HL-60/S4 (cell line): ENCODE measurements around the gene KIF16B.
"Not testable (repeated sequence)": the region's sequence is repeated elsewhere in the genome, so short reads cannot be mapped to it uniquely, and the experiment has no call there.

Experiments used
- in situ Hi-C: fragments of 300-500 bp; cut with MboI; formaldehyde crosslinking; loops from 2 replicates; pipeline ENCODE4 v1.14.3; 2022; ENCODE audit warnings: low sequenced_read_pairs

Gene KIF16B

DNA sequence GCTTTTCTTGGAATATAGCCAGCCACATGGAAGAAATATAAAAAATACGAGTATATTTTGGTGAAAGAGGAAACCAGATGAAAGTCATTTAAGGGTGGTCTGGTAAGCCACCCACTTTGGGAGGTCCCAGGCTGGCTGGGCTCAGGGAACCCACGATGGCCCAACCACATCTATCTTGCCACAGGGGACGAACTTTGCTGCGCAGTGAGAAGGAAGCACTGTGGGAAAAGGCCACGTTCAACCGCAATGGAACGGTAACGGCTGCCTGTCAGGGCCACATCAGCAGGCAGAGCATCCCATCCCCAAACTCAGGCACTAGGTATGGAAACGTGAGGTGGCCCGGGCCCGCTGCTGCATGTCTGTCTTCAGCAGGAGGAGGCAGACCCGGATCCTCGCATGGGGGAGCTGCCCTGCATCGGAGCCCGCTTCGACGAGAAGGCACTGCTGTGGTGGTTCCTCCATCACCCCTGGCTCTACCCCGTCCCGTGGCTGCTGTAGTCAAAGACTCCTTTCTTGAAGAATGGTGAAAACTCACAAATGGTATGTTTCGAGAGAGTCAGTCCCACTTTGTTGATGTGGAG lies 300.4 kb downstream of the KIF16B start:
- in situ Hi-C loops: no loop called here

DNA sequence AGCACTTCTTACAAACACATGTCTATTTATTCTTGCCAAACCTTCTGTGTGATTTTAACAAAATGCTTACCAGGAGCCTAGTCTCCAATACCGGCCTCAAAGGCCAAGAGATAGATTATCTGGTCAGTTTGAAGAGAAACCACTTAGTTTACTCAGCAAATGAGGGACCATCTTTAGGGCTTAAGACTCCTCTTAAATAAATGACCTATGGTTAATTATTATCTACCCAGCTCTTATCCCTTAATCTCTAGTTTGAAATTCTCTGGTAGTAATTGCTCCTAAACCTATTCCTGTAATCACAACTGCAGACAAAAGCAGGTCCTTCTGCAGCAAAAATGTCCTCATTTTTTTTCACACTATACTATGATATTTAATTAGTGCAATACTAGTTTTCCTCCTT lies 301.8 kb downstream of the KIF16B start:
- in situ Hi-C loops: no loop called here

DNA sequence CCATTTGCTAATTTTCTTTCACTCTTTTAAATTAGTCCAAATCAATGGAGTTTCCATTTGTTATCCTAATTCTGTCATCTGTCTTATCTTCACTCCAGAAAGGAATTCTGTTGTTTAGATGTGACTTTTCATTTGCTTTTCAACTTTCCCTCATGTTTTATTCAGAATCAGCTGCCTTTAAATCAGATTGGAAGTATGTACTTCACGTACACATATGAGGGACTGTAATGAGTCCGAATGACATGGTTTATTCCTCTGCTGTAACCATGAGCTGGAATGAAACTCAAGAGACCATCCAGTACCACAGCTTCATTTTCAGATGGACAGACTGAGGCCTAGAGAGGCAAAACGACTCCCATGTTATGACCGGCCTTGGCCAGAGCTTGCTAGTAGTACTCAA lies 302.3 kb downstream of the KIF16B start:
- in situ Hi-C loops: no loop called here

DNA sequence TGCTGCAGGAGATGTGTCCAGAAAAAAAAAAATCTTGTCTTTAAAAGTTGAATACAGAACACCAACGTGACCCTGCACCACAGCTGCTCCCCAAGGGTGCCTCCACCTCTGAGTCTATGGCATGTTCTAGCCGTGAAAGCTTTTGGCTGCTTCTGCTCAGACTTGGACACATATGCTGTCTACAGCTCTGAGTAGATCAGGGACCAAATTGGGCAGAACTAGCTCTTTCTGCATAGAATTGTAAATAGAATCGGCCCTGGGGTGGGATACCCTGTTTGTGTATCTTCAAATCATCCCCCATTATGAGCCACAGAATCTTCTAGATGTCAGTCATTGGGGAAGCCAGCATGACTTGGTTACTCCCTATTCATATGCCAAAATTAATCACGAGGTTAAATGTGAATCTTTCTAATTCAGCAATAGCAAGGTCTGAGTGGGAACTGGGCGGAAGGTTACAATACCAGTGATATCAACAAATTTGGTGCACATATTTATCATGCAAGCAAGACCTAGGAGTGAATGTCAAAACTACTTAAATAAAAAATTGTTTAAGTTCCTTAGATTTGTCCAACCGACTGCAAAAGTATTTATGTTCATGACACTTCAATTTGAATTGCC lies 302.8 kb downstream of the KIF16B start:
- in situ Hi-C loops: no loop called here

DNA sequence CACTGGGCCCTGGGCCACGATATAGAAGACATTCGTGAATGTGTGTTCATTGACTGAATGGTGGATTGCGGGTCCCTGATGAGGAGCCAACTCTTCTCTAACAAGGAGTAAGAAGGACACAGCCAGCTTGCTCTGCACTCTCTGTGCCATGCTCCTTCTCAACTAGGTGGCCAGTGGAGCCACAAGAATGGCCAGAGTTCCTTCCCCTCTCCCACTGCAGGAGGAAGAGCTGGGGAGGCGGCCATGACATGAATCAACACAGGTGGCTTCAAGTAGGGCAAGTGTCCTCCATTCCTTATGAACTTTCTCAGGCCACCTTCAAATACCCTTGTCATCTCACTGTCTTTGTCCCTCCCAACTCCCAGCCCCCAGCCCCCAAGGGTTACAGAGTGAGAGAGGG lies 305.7 kb downstream of the KIF16B start:
- in situ Hi-C loops: no loop called here

DNA sequence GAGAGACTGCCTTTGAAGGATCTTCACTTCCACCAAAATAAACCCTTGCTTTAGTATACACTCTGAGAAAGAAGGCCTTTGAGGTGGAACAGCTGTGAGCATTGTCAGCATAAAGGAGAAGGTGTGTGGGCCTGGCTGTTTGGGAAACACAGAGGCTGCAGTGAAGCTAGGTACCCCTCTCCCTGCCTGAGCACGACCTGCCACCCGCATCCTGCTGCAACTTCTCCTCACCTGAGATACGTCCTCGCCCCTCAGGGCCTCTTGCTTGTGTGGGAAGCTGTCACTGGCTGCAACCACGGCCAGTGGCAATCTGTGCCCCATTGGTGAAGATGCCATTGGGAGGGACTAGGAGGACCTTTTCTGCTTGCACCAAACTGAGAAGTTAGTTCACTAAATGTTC lies 307.9 kb downstream of the KIF16B start:
- in situ Hi-C loops: no loop called here

DNA sequence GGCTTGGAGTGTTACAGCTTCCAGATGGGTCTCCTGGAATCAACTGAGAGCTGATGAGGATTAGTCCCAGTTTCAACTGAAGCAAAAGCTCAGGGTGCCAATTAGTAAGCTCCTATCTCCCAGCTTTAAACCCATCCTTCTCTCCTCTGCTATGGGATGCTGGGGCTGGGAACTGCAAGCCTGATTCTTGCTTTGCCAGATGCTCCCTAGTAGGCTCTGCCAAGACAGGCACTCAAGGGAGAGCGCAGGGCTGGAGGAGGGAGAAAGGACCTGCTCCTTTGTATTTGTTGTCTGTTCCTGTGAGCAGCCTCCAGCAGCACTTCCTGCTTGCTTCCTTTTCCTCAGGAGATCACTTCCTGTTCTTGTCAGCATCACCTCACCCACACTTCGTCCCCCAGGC lies 309.7 kb downstream of the KIF16B start:
- in situ Hi-C loops: no loop called here

DNA sequence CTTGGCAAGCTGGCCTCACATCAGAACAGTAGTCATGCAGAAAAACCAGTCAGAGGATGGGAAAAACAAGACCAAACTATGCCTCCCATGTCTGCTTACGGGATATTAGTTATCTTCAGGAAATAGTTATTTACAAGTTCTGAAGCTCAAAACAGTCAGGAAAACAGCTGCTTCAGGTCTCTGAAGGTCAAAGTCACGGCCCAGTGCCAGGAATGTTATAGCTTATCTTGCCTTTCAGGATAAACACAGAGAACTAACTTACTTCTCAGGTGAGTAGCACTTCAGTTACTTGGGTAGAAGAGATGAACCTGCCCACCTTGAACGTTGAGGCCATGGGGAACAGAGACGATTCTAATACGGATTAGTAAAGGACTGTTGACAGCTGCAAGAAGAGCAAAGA lies 310.7 kb downstream of the KIF16B start:
- in situ Hi-C loops: no loop called here

DNA sequence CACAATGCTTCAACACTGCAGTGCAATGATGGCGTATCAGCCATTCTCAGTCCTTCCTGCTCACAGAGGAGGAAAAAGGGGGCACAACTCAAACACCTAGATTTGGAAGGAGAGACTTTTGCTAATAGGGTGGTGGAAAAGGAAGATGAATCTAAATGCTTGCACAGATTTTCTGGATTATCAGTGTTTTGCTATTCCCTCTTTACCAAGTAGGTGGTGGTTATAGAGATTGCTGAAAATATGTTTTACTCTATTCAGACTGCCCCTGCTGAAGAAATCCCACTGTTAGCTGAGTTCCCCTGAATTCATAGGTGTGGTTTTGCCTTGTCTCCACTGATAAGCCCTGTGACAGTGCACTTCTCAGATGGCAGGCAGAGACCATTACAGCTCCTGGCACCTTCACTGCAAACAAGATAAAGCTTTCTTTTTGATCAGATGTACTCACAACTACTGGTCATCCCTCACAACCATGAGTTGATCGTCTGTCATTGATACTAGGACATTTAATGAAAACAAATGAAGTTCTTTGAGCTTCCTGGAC lies 311.4 kb downstream of the KIF16B start:
- in situ Hi-C loops: no loop called here

DNA sequence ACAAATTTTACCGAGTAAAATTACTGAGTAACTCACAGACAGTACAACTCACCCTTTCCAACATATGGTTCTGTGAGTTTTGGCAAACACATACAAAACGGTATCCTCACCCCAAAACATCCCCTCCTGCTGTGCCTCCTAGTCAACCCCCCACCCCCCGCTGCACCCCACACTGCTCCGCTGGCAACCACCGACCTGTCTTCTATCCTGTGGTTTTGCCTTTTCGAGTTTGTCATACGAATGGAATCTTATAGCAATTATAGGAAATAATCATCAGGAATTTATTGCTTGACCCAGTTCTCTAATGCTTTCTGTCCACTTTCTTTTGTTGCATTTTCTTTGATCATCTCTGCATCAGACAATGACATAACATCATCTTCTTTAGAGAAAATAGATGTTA lies 312.3 kb downstream of the KIF16B start:
- in situ Hi-C loops: no loop called here

DNA sequence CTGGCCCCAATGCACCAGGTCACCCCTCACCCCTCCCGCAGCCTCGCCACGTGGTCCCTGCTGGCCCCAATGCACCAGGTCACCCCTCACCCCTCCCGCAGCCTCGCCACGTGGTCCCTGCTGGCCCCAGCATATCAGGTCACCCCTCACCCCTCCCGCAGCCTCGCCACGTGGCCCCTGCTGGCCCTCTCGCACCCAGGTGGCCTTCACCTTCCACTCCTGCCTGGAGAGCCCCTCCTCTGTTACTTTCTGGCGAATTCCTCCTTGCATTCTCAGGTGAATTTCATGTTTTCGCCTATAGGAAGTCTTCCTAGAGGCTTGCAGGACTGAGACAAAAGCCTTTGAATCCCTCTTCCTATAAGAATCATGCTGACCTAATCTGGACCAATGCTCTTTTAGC lies 313.1 kb downstream of the KIF16B start:
- in situ Hi-C loops: not testable (repeated sequence)

DNA sequence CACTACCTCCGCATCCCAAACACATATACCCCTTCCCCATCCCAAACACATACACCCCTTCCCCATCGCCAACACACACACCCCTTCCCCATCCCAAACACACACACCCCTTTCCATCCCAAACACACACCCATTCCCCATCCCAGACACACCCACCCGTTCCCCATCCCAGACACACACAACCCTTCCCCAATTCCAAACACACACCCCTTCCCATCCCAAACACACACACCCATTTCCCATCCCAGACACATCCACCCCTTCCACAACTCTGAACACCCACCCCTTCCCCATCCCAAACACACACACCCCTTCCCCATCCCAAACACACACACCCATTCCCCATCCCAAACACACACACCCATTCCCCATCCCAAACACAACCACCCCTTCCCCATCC lies 314.5 kb downstream of the KIF16B start:
- in situ Hi-C loops: no loop called here

DNA sequence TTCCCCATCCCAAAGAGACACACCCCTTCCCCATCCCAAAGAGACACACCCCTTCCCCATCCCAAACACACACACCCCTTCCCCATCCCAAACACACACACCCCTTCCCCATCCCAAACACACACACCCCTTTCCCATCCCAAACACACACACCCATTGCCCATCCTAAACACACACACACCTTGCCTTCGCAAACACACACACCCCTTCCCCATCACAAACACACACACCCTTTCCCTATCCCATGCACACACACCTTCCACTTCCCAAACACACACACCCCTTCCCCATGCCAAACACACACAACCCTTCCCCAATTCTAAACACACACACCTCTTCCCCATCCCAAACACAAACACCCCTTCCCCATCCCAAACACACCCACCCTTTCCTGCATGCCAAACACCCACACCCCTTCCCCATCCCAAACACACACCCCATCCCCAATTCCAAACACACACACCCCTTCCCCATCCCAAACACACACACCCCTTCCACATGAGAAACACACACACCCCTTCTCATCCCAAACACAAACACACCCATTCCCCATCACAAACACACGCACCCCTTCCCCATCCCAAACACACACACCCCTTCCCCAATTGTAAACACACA lies 315.3 kb downstream of the KIF16B start:
- in situ Hi-C loops: no loop called here

DNA sequence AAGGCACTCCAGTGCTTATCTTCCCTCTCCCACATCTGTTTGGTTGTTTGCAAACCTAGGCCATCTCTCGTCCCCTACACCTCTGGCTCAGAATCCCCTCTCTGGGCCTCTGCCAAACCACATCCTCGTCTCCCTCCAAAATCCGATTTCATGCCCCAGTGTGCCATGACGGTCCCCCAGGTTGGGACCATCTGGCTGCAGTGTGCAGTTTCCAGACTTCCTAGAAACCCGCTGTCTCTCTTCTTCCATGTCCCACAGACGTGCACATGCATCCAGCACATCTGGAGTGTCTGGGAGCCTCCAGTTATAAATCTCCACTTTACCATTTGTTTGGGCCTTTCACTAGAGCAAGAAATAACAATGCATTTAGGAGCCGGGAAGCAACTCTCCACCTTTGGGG lies 316.2 kb downstream of the KIF16B start:
- in situ Hi-C loops: no loop called here

DNA sequence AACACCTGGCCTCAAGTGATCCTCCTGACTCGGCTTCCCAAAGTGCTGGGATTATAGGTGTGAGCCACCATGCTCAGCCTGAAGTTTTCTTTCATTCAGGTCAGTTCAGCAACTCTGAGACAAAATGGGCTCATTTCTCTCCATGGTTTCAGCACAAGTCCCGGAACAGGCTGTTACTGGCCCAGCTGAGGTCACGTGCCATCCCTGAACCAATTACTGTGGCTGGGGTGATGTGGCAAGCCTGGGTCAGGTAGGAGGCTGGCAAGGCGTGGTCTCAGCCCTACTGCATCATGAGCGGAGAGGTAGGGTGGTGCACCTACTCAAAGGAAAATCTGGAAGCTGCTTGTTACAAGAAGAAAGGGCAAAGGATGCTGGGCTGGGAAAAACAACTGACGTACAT lies 326.4 kb downstream of the KIF16B start:
- in situ Hi-C loops: no loop called here

DNA sequence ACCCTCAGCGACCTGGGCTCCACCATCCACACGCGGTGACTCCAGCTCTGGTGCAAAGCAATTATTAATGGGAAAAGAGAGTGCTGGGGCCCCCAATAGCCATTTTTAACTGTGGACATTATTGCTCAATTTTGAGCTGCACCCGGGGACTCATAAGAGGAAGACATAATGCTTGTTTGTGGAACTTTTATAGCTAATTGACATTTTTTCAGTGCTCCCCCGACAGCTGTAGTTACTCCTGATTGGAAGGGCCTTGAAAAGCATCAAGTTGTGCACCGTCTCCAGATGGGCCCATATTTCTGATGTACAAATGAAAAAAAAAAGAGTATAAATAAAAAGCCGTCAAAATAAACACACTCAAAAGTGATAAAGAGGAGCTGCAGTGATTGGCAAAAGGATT lies 327.0 kb downstream of the KIF16B start:
- in situ Hi-C loops: no loop called here

DNA sequence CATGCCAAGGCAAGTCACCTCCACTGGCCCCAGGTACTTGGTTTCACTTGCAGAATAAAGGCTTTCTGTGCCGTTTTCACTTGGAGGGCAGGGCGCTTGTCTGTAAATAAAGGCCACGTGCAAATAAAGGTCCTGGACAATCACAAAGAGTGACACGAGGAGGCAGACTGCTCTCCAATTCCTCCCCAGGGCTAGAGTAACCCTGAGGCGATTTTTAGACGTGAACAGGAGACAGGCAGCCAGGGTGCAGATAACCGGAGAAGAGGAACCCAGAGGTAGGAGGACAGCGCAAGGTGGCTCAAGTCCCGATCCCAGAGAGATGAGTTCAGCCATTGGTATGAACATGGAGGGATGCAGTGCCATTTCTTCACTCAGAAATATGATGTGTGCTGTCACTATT lies 327.4 kb downstream of the KIF16B start:
- in situ Hi-C loops: no loop called here

DNA sequence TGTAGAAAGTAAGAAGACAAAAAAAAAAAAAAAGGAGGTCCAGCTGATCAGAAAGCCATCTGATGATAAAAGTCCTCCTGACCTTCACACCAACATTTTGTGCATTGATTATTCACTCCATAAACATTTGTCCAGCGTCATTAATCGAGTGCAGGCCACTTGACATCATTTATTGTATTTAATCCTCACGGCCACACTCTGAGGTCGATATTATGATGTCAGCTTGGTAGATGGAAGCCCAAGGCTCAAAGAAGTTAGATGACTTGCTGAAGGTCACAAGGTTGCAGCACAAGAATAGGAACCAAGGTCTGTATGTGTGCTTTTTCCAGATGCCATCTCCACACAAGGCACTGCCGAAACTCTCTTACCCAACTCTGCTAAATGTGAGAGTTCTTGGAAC lies 328.4 kb downstream of the KIF16B start:
- in situ Hi-C loops: no loop called here

DNA sequence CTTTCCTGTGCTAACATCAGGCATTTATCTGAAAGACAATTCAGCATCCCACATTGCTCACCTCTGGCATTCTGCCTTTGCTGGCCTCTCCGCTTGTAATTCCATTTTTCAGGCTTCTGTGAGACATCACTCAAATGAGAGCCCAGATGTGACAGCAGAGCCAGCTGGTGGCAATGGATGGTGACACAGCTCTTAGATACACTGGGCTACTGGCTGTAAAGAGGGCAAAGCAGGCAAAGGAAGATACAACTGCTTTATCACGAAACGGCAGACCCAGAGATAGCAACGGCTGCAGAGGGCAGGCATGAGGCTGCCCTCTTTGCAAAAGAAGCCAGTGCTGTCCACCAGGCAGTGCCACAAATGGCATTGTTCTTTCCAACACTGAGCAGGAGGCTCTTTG lies 329.8 kb downstream of the KIF16B start:
- in situ Hi-C loops: no loop called here

DNA sequence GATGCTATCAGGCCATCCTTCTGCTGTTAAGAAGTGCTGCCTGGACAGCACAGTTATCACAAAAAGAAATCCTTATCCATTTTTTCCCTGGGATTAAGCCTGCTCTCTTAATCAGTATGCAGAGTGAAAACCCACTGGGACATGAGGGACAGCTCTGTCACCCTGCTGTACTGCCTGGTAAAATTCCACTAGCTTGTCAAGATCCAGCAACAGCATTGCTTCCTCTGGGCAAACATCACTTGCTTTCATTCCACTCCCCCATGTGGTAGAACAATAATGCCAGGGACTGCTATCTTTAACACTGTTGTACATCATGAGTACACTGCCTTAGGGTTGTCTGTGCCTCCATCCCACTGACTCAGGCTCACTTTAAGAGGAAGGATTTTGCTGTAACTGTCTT lies 331.3 kb downstream of the KIF16B start:
- in situ Hi-C loops: no loop called here

DNA sequence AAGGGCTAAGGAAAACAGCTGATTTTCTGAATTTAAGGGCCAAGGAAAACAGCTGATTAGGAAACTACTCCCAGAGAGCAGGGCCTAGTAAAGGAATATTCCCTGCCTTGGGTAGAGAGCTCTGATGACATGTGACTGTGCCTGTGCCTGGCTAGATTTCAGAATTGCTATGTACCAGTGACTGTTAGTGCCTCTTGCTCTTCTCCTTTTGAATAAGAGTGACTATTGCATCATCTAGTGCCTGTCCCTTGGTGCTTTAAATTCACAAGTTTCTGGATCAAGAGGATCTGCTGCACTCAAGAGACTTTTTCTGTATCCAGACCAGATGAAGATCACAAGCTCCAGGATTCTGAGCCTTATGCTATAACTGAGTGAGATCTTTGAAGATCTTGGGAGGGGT lies 332.9 kb downstream of the KIF16B start:
- in situ Hi-C loops: no loop called here

DNA sequence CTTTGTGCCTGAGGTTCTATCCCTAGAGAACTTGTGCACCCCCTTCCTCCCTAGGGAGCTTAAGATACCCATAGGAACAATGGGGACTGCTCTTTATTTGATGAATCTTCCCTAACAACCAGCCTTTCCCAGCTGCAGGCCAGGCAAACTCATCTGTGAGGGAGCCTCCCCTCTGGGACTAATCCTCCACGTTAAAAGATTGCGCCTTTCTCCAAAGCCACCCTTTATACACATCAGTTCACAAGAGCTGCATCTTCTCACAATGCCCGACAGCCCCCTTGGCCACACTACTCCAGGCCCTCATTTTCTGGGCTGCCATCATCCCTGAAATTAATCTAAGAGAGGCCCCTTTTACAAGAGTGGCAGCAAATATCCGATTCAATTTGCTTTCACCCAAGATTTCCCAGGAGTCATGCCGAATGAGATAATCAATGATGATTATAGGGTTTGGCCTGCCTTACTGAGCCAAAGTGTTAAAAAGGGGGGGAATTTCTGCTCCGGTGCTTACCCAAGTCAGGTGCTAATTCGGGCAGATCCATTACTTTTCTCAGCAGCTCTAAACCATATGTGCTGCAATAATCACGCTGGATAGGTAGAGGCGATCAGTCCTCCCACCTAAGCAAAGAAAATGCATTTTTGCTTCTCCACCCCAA lies 336.5 kb downstream of the KIF16B start:
- in situ Hi-C loops: no loop called here
